CD14-positive monocyte (primary cell): Measurements from ENCODE around the gene BCL2L1. TPM values are rescaled to one million over a fixed set of nuclear protein-coding genes. Genes with fewer than 3 reads are reported as not detected.
A peak's percentile ranks its signal among the peaks of the same experiment; 100 is the strongest.

ENCODE experiments used
- DNase-seq, 3 donors: peaks; one replicate each; pipeline ENCODE4 v3.0.0-alpha.2; 2011 to 2022
- H2AFZ ChIP-seq: 2 replicates; pipeline ENCODE4 v1.6.0; 2012; ENCODE audit warnings: mild to moderate bottlenecking, low read depth, low read length, inconsistent platforms; ENCODE audit not compliant: insufficient read depth, poor library complexity, severe bottlenecking
- H3K27ac ChIP-seq, 2 donors: 1 replicate in 1 of 2; 2 replicates in 1 of 2; pipeline ENCODE4 v1.5.1; 2012 to 2013; ENCODE audit warnings: low read length in 2 of 2, control low read depth in 1 of 2, inconsistent platforms in 1 of 2, low read depth in 1 of 2, mild to moderate bottlenecking in 1 of 2
- H3K27me3 ChIP-seq, 2 donors: one replicate each; pipeline versions ENCODE4 v1.6.0 to v1.6.1; 2011 to 2013; ENCODE audit warnings: low read length in 2 of 2; ENCODE audit not compliant: control insufficient read depth in 2 of 2, insufficient read depth in 2 of 2
- H3K36me3 ChIP-seq, 2 donors: replicated peaks in 1 of 2; 1 replicate in 1 of 2; 2 replicates in 1 of 2; pipeline versions ENCODE4 v1.5.1 to v1.6.1; 2012 to 2013; ENCODE audit warnings: low read length in 2 of 2, control low read depth in 1 of 2, inconsistent platforms in 1 of 2, mild to moderate bottlenecking in 1 of 2; ENCODE audit not compliant: insufficient read depth in 2 of 2, control insufficient read depth in 1 of 2
- H3K4me1 ChIP-seq, 2 donors: 1 replicate in 1 of 2; 2 replicates in 1 of 2; pipeline versions ENCODE4 v1.5.1 to v1.6.1; 2012 to 2013; ENCODE audit warnings: low read length in 2 of 2, control low read depth in 1 of 2, inconsistent platforms in 1 of 2, mild to moderate bottlenecking in 1 of 2, moderate library complexity in 1 of 2; ENCODE audit not compliant: insufficient read depth in 2 of 2, control insufficient read depth in 1 of 2
- H3K4me2 ChIP-seq: replicated peaks from 2 replicates; pipeline ENCODE3; 2012; ENCODE audit warnings: low read length, moderate library complexity, mild to moderate bottlenecking; ENCODE audit not compliant: poor library complexity, severe bottlenecking; ENCODE audit errors: extremely low read depth
- H3K4me3 ChIP-seq, 3 experiments: fragments of 200-600 bp in 1 of 3; sonication (generic) in 1 of 3; replicated peaks in 1 of 3; 1 replicate in 2 of 3; 2 replicates in 1 of 3; pipeline ENCODE4 v1.5.1; 2011 to 2013; ENCODE audit warnings: low read length in 3 of 3, mild to moderate bottlenecking in 3 of 3, control low read depth in 2 of 3, low read depth in 2 of 3, inconsistent platforms in 1 of 3, moderate library complexity in 1 of 3
- H3K79me2 ChIP-seq: 2 replicates; pipeline ENCODE4 v1.6.0; 2012; ENCODE audit warnings: mild to moderate bottlenecking, control low read depth, inconsistent platforms, low read length, moderate library complexity; ENCODE audit not compliant: insufficient read depth
- H3K9ac ChIP-seq: 2 replicates; pipeline ENCODE4 v1.6.0; 2017; ENCODE audit warnings: low read length, mild to moderate bottlenecking; ENCODE audit not compliant: insufficient read depth, poor library complexity, severe bottlenecking
- H3K9me3 ChIP-seq, 2 donors: replicated peaks in 1 of 2; 1 replicate in 1 of 2; 2 replicates in 1 of 2; pipeline versions ENCODE4 v1.5.1 to v1.6.1; 2012 to 2013; ENCODE audit warnings: low read length in 2 of 2, control low read depth in 1 of 2; ENCODE audit not compliant: control insufficient read depth in 1 of 2, insufficient read depth in 1 of 2
- H4K20me1 ChIP-seq: 2 replicates; pipeline ENCODE4 v1.6.0; 2012; ENCODE audit warnings: mild to moderate bottlenecking, low read length, control low read depth, moderate library complexity; ENCODE audit not compliant: insufficient read depth
- H3K27ac Mint-ChIP-seq, 7 donors: one replicate each; pipeline ENCODE4 v1.8.0; 2020; ENCODE audit warnings: mild to moderate bottlenecking in 7 of 7, mixed read lengths in 7 of 7, moderate library complexity in 6 of 7, inconsistent platforms in 2 of 7
- H3K27me3 Mint-ChIP-seq, 3 donors: one replicate each; pipeline ENCODE4 v1.8.0; 2021 to 2022; ENCODE audit warnings: low read depth in 3 of 3, mild to moderate bottlenecking in 3 of 3, mixed read lengths in 3 of 3, moderate library complexity in 3 of 3, inconsistent platforms in 1 of 3
- H3K36me3 Mint-ChIP-seq, 2 donors: one replicate each; pipeline ENCODE4 v1.8.0; 2020; ENCODE audit warnings: mixed read lengths in 2 of 2, inconsistent platforms in 1 of 2, mild to moderate bottlenecking in 1 of 2
- H3K4me1 Mint-ChIP-seq: one replicate; pipeline ENCODE4 v1.8.0; 2020; ENCODE audit warnings: mild to moderate bottlenecking, mixed read lengths
- H3K4me3 Mint-ChIP-seq, 2 donors: one replicate each; pipeline ENCODE4 v1.8.0; 2020; ENCODE audit warnings: mild to moderate bottlenecking in 2 of 2, mixed read lengths in 2 of 2, moderate library complexity in 1 of 2
- H3K9me3 Mint-ChIP-seq, 7 donors: one replicate each; pipeline ENCODE4 v1.8.0; 2020 to 2022; ENCODE audit warnings: mixed read lengths in 7 of 7, mild to moderate bottlenecking in 6 of 7, moderate library complexity in 6 of 7, inconsistent platforms in 2 of 7
- WGBS: methylation state at CpG from one replicate; pipeline ENCODE4 v1.1.5; 2013; ENCODE audit warnings: missing lambda C conversion rate; ENCODE audit not compliant: insufficient coverage; 5-methylcytosine and 5-hydroxymethylcytosine counted together
- intact Hi-C, 2 donors: fragments of 100-400 bp; cut with micrococcal nuclease; formaldehyde crosslinking; loops; one replicate each; pipeline versions ENCODE4 v1.15.0 to v1.15.1; 2023
- polyA plus RNA-seq, 3 donors: library from polyadenylated mRNA; depleted of rRNA in 1 of 3; unstranded in 2 of 3; stranded (reverse) in 1 of 3; fragments of 300-500 nt in 2 of 3; fragments of >200 nt in 1 of 3; fragmentation: Illumina TruSeq in 2 of 3; gene quantifications; 1 replicate in 2 of 3; 2 replicates in 1 of 3; pipeline ENCODE4 v1.2.3, GENCODE V29; 2012 to 2021
- TF ChIP-seq, protein P1 (sequence below): fragments of 200-600 bp; IDR thresholded peaks from one replicate; pipeline ENCODE4 v1.8.0; 2022; ENCODE audit warnings: antibody characterized with exemption, mild to moderate bottlenecking

Gene BCL2L1
- polyA plus RNA-seq, 3 donors: 12.4 to 16.8 (median 14.3) TPM

DNA sequence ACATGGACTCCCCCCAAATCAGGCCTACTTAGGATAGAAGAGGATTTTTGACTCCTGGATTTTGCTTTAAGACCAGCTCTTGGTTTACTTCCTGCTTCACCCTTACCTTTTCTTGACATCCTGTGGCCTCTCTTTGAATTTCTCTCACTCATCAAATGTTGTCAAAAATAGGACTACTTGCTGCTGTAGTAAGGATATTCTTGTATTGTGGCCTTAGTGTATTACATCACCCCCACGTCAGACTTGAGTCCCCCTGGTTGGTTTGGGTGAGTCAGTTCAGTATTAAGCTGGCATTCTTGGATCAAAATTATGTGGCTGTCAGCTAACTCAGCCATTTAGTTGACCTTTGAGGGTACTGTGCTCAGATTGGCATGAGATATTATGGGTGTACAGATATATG, 17.5 kb upstream of the BCL2L1 start:
- H3K9me3 ChIP-seq: no peaks in the 10 kb centered on the region
- H3K9ac ChIP-seq: no peak overlapping the region
- peaks cover 0 to 9% of the 10 kb centered on the region in 2 donors for H3K36me3 ChIP-seq
- peak overlapping the region; percentile 91 for H2AFZ ChIP-seq
- Mint-ChIP-seq H3K4me3 (no peak overlapping the region), H3K36me3 (peaks cover 3 to 11% of the 10 kb centered on the region in 2 donors), H3K9me3 (no peaks in the 10 kb centered on the region), H3K27ac (no peak overlapping the region), H3K27me3 (peaks cover 0 to 3% (median 0%) of the 10 kb centered on the region in 3 donors), H3K4me1 (peaks cover 3% of the 10 kb centered on the region)
- no peaks in the 10 kb centered on the region for H3K27me3 ChIP-seq
- TF ChIP-seq, protein P1, sequence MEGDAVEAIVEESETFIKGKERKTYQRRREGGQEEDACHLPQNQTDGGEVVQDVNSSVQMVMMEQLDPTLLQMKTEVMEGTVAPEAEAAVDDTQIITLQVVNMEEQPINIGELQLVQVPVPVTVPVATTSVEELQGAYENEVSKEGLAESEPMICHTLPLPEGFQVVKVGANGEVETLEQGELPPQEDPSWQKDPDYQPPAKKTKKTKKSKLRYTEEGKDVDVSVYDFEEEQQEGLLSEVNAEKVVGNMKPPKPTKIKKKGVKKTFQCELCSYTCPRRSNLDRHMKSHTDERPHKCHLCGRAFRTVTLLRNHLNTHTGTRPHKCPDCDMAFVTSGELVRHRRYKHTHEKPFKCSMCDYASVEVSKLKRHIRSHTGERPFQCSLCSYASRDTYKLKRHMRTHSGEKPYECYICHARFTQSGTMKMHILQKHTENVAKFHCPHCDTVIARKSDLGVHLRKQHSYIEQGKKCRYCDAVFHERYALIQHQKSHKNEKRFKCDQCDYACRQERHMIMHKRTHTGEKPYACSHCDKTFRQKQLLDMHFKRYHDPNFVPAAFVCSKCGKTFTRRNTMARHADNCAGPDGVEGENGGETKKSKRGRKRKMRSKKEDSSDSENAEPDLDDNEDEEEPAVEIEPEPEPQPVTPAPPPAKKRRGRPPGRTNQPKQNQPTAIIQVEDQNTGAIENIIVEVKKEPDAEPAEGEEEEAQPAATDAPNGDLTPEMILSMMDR: no peak
- intact Hi-C loops: no loop called here
- H3K4me3 ChIP-seq: peak overlapping the region in 1 of 3 experiments; percentile 92
- peak overlapping the region in 1 of 2 donors; percentile 72 for H3K27ac ChIP-seq
- peaks cover 61% of the 10 kb centered on the region for H3K79me2 ChIP-seq
- H3K4me1 ChIP-seq: peaks cover 26 to 36% of the 10 kb centered on the region in 2 donors
- no CpG with 5 or more reads among the region's 1 CpG for WGBS
- no peaks in the 10 kb centered on the region for H4K20me1 ChIP-seq
- DNase-seq: peak in 1 of 3 donors; percentile 46
- peak overlapping the region; percentile 89 for H3K4me2 ChIP-seq

GRCh38 chr20:31739550-31739977, 16.9 kb upstream of the BCL2L1 start:
- Histone ChIP-seq H2AFZ (peak overlapping the region; percentile 91), H3K27ac (peak overlapping the region; percentile 21 to 72), H3K36me3 (peaks cover 0 to 3% of the 10 kb centered on the region in 2 donors), H3K79me2 (peaks cover 55% of the 10 kb centered on the region), H3K9ac (peak overlapping the region; percentile 57), H3K4me3 (peak overlapping the region; percentile 92 to 97 (median 94)), H3K4me2 (peak overlapping the region; percentile 89), H3K4me1 (peaks cover 26 to 36% of the 10 kb centered on the region in 2 donors), H3K27me3 (no peaks in the 10 kb centered on the region), H4K20me1 (no peaks in the 10 kb centered on the region), H3K9me3 (no peaks in the 10 kb centered on the region)
- H3K4me3 Mint-ChIP-seq: no peak overlapping the region
- peaks cover 3% of the 10 kb centered on the region for H3K4me1 Mint-ChIP-seq
- H3K27ac Mint-ChIP-seq: no peak overlapping the region
- DNase-seq: no peak
- TF ChIP-seq, protein P1: peak; percentile 1
- H3K9me3 Mint-ChIP-seq: no peaks in the 10 kb centered on the region
- peaks cover 2 to 4% (median 3%) of the 10 kb centered on the region in 3 donors for H3K27me3 Mint-ChIP-seq
- H3K36me3 Mint-ChIP-seq: peaks cover 3 to 8% of the 10 kb centered on the region in 2 donors
- intact Hi-C loops: no loop called here
- 0% methylated on average over 3 of the region's 11 CpGs for WGBS
